Measurements from ENCODE around the gene STUM.

The STUM gene

DNA sequence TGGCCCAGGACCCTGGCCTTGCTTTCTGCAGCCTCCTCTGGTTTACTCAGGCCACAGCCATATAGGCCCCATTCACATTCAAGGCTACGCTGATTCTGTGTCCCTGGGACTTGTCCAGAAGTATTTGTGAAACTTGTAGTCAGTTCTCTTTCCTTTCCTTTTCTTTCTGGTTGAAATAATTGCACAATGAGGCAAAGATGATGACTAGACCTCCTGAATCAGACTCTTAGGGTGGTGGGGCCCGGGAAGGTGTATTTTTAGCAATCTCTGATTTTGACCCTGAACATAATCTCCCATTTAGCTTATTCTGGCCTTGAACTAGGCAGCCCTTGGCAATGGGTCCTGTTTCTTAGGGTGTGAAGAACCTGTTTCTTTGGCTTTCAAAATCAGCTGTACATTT is 39.9 kb downstream of the STUM start:
- TF ChIP-seq, protein P1, sequence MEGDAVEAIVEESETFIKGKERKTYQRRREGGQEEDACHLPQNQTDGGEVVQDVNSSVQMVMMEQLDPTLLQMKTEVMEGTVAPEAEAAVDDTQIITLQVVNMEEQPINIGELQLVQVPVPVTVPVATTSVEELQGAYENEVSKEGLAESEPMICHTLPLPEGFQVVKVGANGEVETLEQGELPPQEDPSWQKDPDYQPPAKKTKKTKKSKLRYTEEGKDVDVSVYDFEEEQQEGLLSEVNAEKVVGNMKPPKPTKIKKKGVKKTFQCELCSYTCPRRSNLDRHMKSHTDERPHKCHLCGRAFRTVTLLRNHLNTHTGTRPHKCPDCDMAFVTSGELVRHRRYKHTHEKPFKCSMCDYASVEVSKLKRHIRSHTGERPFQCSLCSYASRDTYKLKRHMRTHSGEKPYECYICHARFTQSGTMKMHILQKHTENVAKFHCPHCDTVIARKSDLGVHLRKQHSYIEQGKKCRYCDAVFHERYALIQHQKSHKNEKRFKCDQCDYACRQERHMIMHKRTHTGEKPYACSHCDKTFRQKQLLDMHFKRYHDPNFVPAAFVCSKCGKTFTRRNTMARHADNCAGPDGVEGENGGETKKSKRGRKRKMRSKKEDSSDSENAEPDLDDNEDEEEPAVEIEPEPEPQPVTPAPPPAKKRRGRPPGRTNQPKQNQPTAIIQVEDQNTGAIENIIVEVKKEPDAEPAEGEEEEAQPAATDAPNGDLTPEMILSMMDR (IDR thresholded peaks at IDR 0.05; ENCODE audit: low read depth, low read length, missing control alignments): no peak

DNA sequence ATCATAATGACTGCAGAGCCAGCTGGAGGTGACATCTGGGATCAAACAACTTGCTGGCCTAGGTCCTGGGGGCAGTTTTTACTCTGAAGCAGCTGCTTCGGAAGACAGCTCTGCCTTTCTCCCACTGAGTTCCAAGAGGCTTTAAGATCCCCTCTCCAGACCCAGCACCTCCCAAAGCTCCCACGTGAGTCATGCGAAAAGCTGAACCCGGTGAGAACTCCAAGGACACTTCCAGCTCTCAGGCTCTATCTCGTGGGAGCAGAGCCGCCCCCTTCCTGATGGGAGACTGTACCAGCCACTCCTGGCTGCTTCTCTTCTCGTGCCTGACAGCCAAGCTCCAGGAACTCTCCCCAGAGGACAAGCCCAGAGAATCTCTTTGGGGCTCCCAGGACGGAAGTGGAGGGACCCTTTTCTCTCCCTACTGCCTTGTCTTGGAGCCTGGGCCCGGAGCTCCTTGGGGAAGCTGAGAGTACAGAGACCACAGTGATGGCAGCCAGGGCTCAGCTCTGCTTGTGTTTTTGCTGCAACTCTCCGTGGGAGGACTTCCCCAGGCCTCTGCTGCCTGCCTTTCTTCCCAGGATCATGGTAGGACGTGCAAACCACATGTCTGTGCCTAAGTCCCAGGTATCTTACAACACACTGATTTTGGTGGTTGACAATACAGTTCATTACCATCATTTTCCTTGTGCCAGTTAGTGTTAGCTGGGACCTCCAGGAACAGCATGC is 40.6 kb downstream of the STUM start:
- in situ Hi-C loops (cut with HindIII; ENCODE audit: low pct_ligation_motif_present, low sequenced_read_pairs): no loop called here
- no peak overlapping the region for H3K27ac ChIP-seq
- DNase-seq: no peak
- no peaks in the 10 kb centered on the region for H3K36me3 ChIP-seq (replicated peaks)
- no peaks in the 10 kb centered on the region for H3K27me3 ChIP-seq (replicated peaks)
- H3K4me3 ChIP-seq (ENCODE audit: low read depth, low read length): no peak overlapping the region
- TF ChIP-seq, protein P1 (IDR thresholded peaks at IDR 0.05; ENCODE audit: low read depth, low read length, missing control alignments): no peak

More for the DNA sequence above, 39.9 kb downstream of the STUM start:
- no peak overlapping the region for H3K27ac ChIP-seq
- no peaks in the 10 kb centered on the region for H3K27me3 ChIP-seq (replicated peaks)
- in situ Hi-C loops (cut with HindIII; ENCODE audit: low pct_ligation_motif_present, low sequenced_read_pairs): no loop called here
- DNase-seq: no peak
- H3K36me3 ChIP-seq (replicated peaks): no peaks in the 10 kb centered on the region
- no peak overlapping the region for H3K4me3 ChIP-seq (ENCODE audit: low read depth, low read length)

DNA sequence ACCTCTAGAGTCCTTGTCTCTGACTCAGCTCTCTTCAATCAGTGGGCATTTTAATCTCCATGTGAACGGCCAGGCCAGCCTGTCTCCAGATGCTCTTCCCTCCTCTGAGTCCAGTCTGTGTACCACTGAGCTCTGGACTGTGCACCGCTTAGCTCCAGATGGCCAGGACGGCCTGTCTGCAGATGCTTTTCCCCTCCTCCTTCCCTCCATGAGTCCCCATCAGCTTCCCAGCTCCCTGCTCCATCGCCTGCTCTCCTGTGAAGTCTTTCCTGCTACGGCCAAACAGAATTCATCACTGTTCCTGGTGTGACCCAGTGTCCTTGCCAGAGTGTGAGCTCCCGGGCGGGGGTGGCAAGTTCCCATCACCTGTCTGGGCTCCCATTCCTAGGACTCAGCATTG is 42.0 kb downstream of the STUM start:
- in situ Hi-C loops (cut with HindIII; ENCODE audit: low pct_ligation_motif_present, low sequenced_read_pairs): no loop called here
- Histone ChIP-seq H3K36me3 (replicated peaks) (no peaks in the 10 kb centered on the region), H3K27me3 (replicated peaks) (no peaks in the 10 kb centered on the region), H3K4me3 (ENCODE audit: low read depth, low read length) (no peak overlapping the region), H3K27ac (no peak overlapping the region)
- no peak for DNase-seq
- TF ChIP-seq, protein P1 (IDR thresholded peaks at IDR 0.05; ENCODE audit: low read depth, low read length, missing control alignments): no peak

DNA sequence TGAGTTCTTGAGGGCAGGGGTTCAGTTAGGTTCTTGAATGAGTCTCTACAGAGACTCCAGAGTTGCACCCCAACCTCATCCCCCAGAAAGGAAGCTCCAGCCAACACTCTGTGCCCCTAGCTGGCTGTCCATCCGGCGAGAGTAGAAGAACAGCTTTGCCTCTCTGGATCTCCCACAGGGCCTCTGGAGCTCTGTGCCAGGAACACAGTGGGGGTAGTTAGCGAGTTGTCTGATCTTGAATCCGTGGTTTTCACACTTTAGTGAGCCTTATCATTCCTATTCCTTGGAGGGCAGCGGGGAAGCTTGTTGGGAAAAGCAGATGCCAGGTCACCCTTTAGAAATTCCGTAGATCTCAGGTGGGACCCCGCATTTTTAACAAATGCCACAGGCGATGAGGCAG is 45.0 kb downstream of the STUM start:
- Histone ChIP-seq H3K27me3 (replicated peaks) (no peaks in the 10 kb centered on the region), H3K4me3 (ENCODE audit: low read depth, low read length) (no peak overlapping the region), H3K36me3 (replicated peaks) (no peaks in the 10 kb centered on the region), H3K27ac (no peak overlapping the region)
- in situ Hi-C loops (cut with HindIII; ENCODE audit: low pct_ligation_motif_present, low sequenced_read_pairs): no loop called here
- TF ChIP-seq, protein P1 (IDR thresholded peaks at IDR 0.05; ENCODE audit: low read depth, low read length, missing control alignments): no peak
- no peak for DNase-seq

DNA sequence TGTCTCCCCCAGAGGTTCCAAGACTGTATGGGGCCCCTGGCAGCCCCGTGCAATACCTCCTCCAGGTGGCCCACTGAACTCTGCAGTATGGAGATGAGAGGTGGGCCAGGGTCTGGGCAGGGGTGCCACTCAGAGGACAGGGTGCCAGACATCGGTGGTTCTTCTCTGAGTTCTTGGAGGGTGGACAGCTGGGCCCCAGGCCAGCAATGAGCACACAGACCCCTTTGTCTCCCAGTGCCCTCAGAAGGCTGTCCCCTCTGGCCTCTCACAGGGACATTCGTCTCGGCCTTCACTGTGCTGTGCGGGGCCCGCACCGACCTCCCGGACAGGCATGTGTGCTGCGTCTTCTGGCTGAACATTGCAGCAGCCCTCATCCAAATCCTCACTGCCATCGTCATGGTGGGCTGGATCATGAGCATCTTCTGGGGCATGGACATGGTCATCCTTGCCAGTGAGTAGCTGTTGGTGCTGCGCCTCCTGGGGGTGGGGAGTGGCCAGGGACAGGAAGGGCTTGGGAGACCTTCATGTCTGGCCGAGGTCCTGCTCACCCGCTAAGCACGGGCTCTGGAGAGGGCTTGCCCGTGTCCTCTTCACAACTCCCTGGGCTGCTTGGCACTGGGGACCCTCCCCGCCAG is 48.1 kb downstream of the STUM start:
- TF ChIP-seq, protein P1 (IDR thresholded peaks at IDR 0.05; ENCODE audit: low read depth, low read length, missing control alignments): peak; percentile 16
- Histone ChIP-seq H3K27me3 (replicated peaks) (no peaks in the 10 kb centered on the region), H3K27ac (no peak overlapping the region), H3K36me3 (replicated peaks) (no peaks in the 10 kb centered on the region), H3K4me3 (ENCODE audit: low read depth, low read length) (no peak overlapping the region)
- in situ Hi-C loops (cut with HindIII; ENCODE audit: low pct_ligation_motif_present, low sequenced_read_pairs): no loop called here
- no peak for DNase-seq

Data from brain microvascular endothelial cell (primary cell).